GM21515 (cell line): ENCODE data around the gene NKG7.

Source experiments
- ATAC-seq: cut with Tn5 transposase; IDR thresholded peaks from one replicate; pipeline ENCODE4 v1.9.1; 2021; ENCODE audit not compliant: unreplicated experiment

The NKG7 gene

DNA sequence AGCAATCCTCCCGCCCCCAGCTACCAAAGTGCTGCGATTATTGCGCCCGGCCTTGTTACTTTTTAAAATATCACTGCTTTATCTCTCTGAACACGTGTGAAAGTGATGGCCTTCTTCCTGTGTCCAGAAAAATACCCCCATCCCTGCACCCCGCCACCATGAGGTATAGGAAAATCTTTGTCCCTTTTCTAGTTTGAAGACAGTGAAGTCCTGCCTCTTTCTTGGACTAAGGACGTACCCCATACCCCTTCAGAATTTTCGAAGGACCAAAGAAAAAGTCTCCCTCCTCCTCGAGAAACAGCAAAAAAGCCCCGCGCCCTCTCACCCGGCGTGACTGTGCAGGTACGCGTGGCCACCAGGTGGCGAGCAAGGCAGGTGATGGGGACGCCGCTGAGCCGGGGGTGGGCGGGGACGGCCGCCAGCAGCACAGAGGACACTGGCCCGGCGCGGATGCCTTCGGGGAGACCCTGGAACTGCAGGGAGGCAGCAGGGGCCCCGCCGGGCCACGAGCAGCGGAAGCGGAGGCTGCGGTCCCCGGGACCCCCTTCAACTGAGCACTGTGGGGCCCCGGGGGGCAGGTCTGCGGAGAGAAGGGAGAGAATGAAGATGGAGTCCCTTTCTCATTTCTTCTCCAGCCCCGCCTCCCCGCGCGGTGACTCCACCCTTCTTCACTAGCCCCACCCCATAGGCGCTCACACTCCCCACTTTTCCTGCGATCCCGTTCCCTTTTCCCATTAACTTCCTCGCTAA is 33.7 kb downstream of the NKG7 start:
- peak; percentile 52 for ATAC-seq

DNA sequence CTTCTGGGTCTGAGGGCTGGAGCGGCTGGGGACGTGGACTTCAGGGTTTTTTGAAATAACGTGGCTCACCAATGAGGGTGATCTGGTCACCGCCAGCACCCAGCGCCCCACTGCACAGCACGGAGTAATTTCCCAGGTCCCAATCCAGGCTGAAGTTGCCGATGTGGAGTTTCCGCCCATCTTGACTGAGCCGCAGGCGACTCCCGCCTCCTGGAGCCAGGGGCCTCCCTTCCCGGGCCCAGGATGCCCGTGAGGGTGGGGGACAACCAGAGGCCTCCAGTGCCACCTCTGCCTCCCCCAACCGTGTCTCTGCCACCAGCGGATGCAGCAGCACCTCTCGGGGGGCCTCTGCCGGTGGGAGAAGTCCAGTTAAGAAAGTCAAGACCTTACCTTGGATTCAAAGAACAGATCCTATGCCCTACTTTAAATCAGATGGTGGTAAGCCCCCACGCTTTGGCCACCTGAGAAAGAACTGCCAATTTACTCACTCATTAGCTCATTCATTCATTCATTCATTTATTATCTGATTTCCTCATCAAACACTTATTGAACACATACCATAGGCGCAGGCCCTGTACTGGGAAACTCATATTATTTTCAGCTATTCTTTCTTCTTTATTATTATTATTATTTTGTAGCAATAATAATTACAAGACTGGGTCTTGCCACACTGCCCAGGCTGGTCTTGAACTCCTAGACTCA is 34.4 kb downstream of the NKG7 start:
- ATAC-seq, result no peak

DNA sequence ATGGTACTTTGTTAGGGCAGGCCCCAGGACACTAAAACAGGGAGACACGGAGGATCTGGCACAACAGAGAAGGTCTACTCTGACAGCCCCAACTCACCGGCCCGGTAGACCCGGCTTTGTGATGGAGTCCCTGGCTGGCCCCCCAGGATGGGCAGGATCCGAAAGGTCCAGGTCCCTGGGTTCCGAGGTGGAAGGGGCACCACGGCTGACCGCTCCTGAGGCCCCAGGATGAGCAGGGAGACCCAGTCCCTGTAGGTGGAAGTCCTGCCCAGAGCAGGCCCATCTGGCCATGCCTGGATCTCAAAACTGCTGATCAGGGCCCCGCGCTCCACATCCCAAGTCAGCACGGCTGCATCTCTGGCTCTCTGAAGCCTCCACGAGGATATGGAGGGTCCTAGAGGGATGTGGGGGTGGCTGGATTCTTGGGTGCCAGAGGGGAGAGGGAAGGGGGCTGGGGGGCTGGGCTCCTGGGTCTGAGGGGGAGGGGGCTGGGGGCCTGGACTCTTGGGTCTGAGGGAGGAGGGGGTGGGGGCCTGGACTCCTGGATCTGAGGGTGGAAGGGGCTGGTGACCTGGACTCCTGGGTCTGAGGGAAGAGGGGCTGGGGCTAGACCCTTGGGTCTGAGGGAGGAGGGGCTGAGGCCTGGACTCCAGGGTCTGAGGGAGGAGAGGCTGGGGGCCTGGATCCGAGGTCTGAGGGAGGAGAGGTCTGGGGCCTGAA is 35.2 kb downstream of the NKG7 start:
- no peak for ATAC-seq

DNA sequence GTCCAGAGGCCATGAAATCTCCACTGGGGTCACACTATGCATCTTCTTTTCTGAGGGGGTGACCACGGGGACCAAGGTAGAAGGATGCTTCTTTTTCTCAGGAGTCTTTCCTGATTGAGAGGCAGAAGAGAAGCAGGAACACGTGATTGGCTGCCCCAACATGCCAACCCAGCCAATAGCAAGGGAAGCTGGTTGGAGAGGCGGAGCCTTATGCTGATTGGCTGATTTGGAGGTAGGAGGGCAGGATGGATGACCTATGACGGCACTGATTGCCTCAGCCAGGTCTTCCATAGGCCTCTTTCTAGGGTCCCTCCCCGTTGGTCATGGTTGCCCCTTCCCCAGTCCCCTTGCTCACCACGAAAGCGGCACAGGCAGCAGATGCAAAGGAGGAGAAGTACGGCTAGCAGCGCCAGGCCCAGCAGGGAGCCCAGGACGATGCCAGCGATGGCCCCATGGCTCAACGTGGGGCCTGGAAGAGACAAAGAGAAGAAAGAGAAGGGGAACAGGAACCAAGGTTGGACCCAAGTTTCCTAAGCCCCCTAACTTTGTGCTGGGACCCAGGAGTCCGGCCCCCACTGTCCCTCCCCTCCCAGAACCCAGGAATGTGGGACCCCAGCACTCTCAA is 38.5 kb downstream of the NKG7 start:
- ATAC-seq, result no peak

DNA sequence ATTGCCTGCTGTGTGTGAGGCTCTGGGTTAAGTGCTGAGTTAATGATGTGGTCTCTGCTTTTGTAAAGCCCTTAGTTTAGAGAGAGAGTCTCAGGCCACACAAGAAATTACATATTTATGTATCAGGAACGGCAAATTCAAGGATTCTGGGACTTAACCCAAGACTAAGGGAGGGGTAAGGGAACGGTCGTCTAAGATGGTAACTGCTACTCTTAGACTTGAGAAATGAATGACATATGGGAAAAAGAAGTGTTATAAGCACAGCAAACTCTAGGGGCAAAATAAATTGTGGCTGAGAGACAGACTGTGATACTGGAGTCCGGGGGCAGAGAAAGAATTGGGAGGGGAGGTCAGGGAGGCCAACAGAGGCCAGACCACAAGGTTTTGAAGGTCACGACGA is 40.7 kb downstream of the NKG7 start:
- ATAC-seq, result no peak

DNA sequence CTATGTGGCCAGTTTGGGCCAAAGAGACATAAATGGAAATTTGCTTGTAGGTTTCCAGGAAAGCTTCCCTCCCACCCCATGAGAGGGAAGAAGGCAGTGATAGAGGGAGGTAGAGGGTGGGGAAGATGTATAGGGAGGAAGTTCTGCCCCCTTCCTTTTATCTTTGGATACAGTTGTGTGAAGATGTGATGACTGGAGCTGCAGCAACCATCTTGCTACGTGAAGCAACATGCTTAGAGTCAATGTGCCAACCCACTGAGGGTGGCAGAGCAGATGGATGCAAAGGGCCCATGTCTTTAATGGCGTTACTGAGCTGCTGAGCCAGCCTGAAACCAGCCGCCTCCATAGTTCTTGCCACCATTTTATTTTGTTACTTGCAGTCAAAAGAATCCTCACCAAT is 41.3 kb downstream of the NKG7 start:
- ATAC-seq, result no peak

DNA sequence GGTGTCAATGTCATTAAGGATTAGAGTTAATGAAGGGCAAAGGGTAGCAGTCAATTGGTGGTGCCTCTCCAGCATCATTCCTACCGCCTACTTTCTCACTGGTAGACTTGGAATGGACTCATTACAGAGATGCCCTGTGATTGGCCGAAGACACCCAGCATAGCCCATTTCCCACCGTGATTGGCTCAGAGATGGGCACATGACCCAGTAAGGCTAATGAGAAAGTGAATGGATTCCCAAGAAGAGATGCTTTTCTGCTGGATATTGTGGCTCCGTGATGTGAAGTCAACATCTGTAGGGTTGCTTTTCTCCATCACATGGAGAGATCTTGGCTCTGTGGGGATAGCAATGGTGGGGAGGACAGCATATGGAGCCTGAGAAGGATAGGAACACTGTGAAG is 42.1 kb downstream of the NKG7 start:
- no peak for ATAC-seq

DNA sequence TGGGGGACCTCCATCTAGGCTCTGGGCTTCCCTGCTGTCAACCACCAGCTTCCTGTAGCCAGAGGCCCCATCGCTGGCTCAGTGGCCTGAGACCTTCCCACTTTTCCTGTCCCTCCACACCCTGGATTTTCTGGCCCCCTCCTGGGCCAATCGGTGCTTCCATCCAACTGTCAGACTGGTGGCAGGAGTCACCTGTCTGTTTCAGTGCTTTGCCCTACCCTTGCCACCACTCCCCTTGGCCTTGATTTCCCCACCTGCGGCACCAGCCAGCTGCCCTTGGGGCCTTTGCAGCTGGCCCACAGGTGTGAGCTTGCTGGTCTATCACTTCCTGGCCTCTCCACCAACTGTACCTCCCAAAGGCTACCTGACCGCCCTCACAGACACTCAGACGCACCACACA is 43.0 kb downstream of the NKG7 start:
- ATAC-seq, result no peak

DNA sequence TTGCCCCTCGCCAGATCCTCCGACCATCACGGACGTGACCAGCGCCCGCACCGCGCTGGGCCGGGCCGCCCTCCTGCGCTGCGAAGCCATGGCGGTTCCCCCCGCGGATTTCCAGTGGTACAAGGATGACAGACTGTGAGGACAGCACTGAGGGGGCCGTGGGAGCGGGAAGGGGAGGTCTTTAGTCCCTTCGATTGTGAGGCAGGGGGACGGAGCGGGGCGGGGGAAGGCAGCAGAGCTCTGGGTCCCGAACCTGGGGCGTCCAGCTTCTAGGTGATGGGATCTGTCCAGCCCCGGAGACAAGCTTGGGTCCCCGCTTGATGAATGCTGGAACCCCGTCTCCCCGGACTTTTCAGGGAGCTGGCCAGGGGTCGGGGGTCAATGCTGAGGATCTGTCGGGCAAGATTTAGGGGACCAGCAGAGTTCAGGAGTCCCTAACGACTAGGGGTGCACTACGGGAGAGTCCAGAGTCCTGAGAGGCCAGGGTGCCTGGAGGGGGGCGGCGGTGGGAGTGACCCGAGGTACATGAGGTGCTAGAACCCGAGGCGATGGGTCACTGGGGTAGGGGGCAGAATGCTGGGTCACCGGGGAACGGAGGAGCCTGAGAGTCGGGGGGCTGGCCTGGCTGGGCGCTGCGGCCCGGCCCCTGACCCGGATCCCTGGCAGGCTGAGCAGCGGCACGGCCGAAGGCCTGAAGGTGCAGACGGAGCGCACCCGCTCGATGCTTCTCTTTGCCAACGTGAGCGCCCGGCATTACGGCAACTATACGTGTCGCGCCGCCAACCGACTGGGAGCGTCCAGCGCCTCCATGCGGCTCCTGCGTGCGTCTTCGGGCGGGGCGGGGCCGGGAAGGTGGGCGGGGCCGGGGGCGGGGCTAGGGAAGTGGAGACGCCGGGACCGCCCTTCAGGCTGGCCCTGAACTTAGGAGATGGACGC is 45.1 kb downstream of the NKG7 start:
- no peak for ATAC-seq

DNA sequence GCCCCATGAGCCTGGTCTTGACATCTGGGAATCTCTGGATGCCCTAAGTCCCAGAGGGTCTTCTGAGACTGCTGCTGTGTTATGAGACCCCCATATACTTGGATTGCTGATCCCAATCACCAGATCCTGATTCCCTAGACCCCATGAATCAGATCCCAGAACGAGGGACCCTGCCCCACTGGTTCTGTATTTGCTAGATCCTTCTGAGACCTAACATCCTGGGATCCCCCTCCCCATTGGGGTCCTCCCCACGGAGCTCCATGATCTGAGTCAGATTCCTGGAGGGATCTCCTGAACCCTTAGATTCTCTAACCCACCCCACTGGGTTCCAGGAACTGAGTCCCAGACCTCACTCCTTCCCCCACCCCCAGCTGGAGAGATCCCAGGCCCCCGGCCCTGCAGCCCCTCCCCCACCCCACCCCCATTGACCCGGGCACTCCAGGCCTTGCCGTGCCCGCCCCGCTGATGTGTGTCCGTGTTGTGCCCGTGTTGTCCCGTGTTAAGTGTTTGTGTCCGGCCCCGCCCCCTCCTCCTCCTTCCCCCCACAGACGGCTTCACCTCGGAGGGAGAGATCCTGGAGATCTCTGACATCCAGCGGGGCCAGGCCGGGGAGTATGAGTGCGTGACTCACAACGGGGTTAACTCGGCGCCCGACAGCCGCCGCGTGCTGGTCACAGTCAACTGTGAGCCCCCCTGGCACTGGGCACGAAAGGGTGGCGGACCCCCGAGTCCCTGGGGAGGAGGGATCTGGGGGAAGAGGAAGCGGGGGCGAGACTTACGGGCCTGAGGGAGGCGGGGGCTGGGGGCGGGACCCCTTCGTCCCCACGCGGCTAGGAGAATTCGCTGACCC is 46.0 kb downstream of the NKG7 start:
- no peak for ATAC-seq

DNA sequence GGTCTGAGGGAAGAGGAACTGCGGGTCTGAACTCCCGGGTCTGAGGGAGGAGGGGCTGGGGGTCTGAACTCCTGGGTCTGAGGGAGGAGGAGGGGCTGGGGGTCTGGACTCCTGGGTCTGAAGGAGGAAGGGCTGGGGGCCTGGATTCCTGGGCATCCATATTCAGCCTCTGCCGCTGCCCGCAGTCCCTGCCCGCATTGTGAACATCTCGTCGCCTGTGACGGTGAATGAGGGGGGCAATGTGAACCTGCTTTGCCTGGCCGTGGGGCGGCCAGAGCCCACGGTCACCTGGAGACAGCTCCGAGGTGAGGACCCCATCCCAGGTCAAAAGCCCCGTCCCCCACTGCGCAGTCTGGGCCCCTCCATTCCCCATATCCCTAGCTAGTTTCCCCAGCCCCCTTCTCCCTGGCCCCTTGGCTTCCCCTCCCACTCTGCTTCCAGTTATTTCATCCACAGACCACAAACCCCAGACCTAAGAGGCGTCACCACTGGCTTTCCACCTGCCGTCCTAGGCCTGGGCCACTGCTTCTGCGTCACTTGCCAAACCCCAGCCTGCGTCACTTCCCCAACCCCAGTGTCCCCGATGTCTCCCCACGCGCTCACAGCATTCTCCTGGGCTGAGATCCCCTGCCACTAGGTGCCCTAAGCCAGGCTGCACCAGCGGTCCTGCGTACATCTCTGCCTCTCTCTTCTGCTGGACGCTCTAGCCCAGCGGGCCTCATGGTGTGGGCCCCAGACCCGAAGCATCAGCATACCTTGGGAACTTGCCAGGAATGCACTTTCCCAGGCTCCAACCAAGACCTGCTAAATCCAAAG is 47.1 kb downstream of the NKG7 start:
- ATAC-seq, result no peak

DNA sequence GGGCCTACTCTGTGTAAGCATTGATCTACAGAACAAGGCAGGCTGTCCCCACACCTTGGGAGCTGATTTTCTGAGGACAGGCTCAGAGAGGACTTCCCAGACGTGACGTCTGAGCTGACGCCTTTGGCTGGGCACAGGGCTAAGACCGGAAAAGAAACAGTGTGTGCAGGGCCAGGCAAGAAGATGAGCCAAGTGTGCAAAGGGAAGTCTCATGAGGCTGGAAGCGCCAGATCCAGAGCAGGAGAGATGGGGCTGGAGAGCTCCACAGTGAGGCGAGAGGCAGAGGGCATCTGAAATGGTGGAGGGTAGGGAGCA is 48.3 kb downstream of the NKG7 start:
- no peak for ATAC-seq

DNA sequence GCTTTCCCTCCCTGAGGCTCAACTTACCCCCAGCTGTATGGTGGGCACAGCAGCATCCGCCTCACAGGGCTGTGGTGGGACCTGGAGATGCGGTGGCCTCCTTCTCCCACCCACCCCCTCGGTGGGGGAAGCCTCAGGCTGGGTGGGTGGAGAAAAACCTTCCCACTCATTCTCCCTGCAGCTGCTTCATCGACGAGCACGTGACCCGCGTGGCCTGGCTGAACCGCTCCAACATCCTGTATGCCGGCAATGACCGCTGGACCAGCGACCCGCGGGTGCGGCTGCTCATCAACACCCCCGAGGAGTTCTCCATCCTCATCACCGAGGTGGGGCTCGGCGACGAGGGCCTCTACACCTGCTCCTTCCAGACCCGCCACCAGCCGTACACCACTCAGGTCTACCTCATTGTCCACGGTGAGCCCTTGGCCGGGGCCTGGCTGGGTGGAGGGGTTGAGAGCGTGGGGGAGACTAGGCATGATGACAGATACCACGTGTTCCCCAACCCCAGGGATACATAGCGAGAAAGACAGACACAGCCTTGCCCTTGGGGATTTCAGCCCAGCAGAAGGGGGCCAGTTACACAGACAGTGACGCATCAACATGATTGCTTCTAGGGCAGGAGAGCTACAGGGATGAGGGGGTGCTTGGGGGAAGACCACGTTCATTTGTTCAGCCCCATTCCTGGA is 48.8 kb downstream of the NKG7 start:
- ATAC-seq, result no peak

DNA sequence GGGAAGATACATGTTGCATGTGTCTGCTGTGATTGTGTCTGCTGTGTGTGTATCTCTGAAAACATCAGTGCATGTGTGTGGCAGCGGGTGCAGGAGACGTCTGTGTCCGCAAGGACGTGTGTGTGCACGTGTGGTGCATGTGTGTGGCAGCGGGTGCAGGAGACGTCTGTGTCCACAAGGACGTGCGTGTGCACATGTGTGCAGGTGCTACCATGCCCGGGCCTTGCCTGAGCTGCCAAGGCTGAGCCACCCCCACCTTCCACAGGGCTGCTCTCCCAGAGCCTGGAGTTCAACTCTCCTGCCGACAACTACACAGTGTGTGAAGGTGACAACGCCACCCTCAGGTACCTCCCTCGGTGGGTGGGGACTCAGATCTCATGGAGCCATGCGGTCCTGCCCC is 50.7 kb downstream of the NKG7 start:
- no peak for ATAC-seq
